ENCODE results near the gene SYNJ2. TPM values are rescaled to one million over a fixed set of nuclear protein-coding genes. Genes with fewer than 3 reads are reported as not detected.
A peak's percentile ranks its signal among the peaks of the same experiment; 100 is the strongest.

Gene SYNJ2
- total and polyA plus RNA-seq, 7 donors = 2.6 to 30.2 (median 6.1) TPM

GRCh38 chr6:158058171-158058651 is 76.5 kb downstream of the SYNJ2 start:
- H3K27ac ChIP-seq = no peak overlapping the region
- ATAC-seq (no peak), DNase-seq (no peak)
- H3K9me3 ChIP-seq = no peaks in the 10 kb centered on the region
- H3K36me3 ChIP-seq (ENCODE audit: insufficient read depth in 1 of 2, low read depth in 1 of 2) = peaks cover 0 to 4% of the 10 kb centered on the region in 2 donors
- no peak overlapping the region for H3K4me3 ChIP-seq
- no peaks in the 10 kb centered on the region for H3K27me3 ChIP-seq (ENCODE audit: insufficient read depth in 3 of 3, low read length in 2 of 3)
- intact Hi-C loops (cut with DNase I) = no loop called here
- peaks cover 29% of the 10 kb centered on the region for H3K4me1 ChIP-seq
- 0 to 43% (median 38%) methylated on average over 1 of the region's 1 CpG for WGBS, 3 donors
- no peak for TF ChIP-seq CTCF (IDR thresholded peaks at IDR 0.05)

GRCh38 chr6:158059108-158059507 is 77.4 kb downstream of the SYNJ2 start:
- intact Hi-C loops (cut with DNase I) = no loop called here
- ATAC-seq = no peak
- H3K4me3 ChIP-seq = no peak overlapping the region
- peaks cover 0 to 8% of the 10 kb centered on the region in 2 donors for H3K36me3 ChIP-seq (ENCODE audit: insufficient read depth in 1 of 2, low read depth in 1 of 2)
- 90 to 97% (median 93%) methylated on average over 13 of the region's 13 CpGs for WGBS, 3 donors
- no peak for TF ChIP-seq CTCF (IDR thresholded peaks at IDR 0.05)
- H3K9me3 ChIP-seq = no peaks in the 10 kb centered on the region
- peaks cover 29% of the 10 kb centered on the region for H3K4me1 ChIP-seq
- H3K27ac ChIP-seq = no peak overlapping the region
- H3K27me3 ChIP-seq (ENCODE audit: insufficient read depth in 3 of 3, low read length in 2 of 3) = no peaks in the 10 kb centered on the region
- no peak for DNase-seq

GRCh38 chr6:158060455-158061360 is 79.0 kb downstream of the SYNJ2 start:
- no peak for TF ChIP-seq CTCF (IDR thresholded peaks at IDR 0.05)
- ATAC-seq (peak; percentile 92 to 95 (median 93)), DNase-seq (peak; percentile 92 to 98)
- Histone ChIP-seq H3K36me3 (ENCODE audit: insufficient read depth in 1 of 2, low read depth in 1 of 2) (peaks cover 0 to 18% of the 10 kb centered on the region in 2 donors), H3K27me3 (ENCODE audit: insufficient read depth in 3 of 3, low read length in 2 of 3) (no peaks in the 10 kb centered on the region), H3K9me3 (no peaks in the 10 kb centered on the region), H3K27ac (peak overlapping the region; percentile 82), H3K4me1 (peaks cover 31% of the 10 kb centered on the region), H3K4me3 (no peak overlapping the region)
- intact Hi-C loops (cut with DNase I) = no loop called here
- WGBS, 3 donors = 10 to 26% (median 15%) methylated on average over 11 of the region's 11 CpGs

- no peak for TF ChIP-seq CTCF (IDR thresholded peaks at IDR 0.05)
- H3K9me3 ChIP-seq = no peaks in the 10 kb centered on the region
- ATAC-seq (peak in 1 of 4 donors; percentile 1), DNase-seq (no peak)
- peaks cover 0 to 22% of the 10 kb centered on the region in 2 donors for H3K36me3 ChIP-seq (ENCODE audit: insufficient read depth in 1 of 2, low read depth in 1 of 2)
- intact Hi-C loops (cut with DNase I) = no loop called here
- H3K27me3 ChIP-seq (ENCODE audit: insufficient read depth in 3 of 3, low read length in 2 of 3) = no peaks in the 10 kb centered on the region
- H3K27ac ChIP-seq = peak overlapping the region; percentile 82
- 60 to 86% (median 67%) methylated on average over 5 of the region's 5 CpGs for WGBS, 3 donors
- H3K4me3 ChIP-seq = no peak overlapping the region
- peaks cover 32% of the 10 kb centered on the region for H3K4me1 ChIP-seq
Observed at GRCh38 chr6:158061361-158061708, 79.7 kb downstream of the SYNJ2 start.
